Ramos (cell line): Measurements from ENCODE around the gene LRRC14B.

Experiments
- in situ Hi-C: fragments of 300-500 bp; cut with MboI; formaldehyde crosslinking; loops from one replicate; pipeline ENCODE4 v1.14.3; 2022; ENCODE audit warnings: low sequenced_read_pairs; ENCODE audit not compliant: unreplicated experiment

Gene LRRC14B

DNA sequence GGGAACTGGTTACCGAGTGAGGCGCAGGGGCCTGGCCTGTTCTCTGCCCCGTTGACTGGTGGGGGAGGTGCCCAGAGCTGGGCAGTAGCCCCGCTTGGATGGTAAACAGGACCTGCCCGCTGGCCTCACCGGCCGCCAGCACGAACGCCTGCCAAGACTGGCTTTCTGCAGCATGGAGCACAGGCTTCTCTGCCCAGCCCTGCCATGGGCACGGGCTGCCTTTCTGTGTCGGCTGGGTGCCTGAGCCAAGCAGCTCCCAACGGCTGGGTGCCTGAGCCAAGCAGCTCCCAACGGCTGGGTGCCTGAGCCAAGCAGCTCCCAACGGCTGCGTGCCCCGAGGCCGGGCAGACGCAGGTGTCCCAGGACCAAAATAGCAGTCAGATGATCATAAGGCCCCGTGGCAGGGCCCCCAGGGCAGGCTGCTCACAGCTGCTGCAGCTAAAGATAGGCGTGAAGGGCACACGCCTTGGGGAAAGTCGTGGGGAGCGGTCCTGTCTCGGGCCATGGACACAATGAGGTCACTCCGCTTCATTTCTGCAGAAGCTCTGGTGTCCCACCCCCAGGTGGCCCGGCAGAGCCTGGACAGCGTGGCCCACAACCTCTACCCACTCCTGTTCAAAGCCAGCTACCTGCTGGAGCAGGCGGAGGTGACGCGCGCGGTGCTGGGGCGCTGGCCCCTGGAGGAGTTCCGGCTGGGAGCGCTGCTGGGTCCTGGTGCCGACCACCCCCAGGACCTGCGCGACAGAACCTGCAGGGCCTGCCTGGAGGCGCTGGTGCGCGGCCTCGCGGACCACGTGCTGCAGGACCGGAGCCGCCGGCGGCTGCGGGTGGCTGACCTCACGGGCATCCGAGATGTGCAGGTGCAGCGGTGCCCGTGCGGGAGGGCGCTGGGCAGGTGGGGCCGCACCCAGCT is at the start of gene LRRC14B:
TSS of gene LRRC14B (plus strand) at position 460 of the 913 bp plus-strand sequence. CDS start at position 504, 44 bp downstream.
- in situ Hi-C loops = no loop called here

DNA sequence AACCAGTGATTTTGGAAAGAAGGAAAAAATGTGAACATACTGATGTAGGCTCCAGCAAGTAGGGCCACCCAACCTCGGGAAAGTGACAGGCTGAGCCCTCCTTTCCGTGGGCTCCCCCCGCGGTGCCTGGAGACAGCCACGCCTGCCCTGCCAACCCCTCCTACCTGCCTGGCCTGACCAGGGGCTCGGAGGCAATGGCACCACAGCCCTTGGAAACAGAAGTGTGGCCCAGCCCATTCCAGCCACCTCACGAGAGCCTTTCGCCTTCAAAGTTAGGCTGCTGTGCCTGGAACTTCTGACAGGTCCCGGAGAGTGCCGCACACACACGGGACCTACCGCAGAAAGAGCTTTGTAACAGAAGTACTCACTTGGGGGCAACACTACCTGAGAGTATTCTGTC is 49.5 kb upstream of the LRRC14B start:
- in situ Hi-C loops = no loop called here

DNA sequence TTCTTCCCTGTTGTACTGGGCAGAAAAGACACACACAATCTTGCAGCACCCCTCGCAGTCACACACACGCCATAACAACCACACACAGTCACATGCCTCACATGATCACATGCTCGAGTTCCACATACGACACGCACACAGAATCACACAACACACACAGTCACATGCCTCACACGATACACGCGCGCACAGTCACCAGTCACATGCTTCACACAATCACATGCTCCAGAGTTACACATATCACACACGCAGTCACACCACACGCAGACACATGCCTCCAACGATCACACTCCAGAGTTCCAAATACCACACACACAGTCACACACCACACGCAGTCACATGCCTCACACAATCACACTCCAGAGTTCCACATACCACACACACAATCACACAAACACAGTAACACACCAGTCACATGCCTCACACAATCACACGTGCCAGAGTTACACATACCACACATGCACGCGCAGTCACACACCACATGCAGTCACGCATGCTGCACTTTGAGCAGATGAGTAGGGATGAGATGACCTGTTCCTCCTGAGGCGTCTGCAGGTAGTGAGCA is 49.0 kb upstream of the LRRC14B start:
- in situ Hi-C loops = no loop called here

DNA sequence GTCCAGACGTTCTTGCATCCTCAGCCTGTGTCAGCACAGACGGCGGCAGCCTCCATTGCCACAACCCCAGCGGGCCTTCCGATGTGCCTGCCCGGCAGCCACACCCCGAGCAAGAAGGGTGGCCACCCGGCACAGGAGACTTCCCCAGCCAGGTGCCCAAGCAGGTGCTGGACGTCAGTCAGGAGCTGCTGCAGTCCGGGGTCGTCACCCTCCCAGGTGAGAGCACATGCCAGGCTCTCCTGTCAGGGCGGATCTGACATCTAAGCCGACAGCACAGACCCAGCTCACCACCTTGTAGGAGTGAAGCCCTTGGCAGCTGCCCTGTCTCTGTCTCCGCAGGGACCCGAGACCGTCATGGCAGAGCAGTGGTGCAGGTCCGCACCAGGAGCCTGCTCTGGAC is 48.3 kb upstream of the LRRC14B start:
- in situ Hi-C loops = no loop called here

DNA sequence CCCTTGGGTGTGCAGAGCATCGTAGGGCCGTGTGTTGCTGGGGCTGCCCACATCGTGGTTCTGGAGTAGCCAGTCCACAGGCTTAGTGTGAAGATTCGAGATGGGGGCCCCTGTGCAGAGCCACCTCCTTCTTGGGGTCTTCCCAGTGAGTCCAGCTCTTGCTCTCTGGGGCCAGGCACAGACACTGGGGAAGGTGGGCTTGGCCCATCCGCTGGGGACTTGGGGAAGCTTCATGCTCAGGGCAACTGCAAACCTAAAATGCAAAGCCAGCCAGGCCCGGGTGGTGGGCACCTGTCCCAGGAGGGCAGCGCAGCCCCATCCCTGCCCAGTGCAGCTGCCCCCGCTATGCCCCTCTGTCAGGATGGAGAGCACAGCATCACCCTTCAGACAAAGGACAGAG is 46.4 kb upstream of the LRRC14B start:
- in situ Hi-C loops = no loop called here

DNA sequence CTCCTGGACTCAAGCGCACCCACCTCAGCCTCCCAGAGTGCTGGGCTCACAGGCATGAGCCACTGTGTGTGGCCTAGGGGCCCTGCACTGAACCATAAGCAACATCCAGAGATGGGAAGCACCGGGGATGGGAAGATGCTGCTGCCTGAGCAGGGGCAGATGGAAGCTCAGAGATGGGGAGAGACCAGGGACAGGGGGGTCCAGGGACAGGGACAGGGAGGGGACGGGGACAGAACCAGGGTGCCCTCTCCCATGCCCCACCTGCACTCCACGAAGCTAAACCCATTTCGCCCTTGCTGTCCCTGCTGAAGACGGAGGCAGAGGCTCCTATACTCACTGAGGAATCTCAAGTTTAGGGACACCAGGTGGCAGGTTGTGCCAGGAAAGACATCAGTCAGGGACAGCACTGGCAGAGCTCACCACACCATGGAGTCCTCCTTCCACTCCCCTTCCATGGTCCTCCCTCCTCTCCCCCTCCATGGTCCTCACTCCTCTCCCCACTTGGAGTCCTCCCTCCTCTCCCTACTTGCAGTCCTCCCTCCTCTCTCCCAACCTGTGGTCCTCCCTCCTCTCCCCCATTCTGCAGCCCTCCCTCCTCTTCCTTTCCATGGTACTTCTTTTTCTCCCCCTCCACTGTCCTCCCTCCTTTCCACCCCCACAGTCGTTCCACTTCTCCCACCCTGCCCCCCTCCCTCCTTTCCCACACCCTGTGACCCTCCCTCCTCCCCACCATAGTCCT is 45.5 kb upstream of the LRRC14B start:
- in situ Hi-C loops = no loop called here

DNA sequence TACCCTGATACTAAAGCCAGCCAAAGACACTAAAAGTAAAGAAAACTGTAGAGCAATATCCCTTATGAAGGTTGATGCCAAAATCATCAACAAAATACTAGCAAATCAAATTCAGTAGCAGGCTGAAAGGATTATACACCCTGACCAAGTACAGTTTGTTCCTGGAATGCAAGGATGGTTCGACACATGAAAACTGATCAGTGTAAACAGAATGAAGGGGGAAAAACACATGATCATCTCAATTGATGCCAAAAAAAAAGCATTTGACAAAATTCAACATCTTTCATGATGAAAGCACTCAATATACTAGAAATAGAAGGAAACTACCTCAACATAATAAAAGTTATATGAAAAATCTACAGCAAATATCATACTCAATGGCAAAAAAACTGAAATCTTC is 43.5 kb upstream of the LRRC14B start:
- in situ Hi-C loops = no loop called here

DNA sequence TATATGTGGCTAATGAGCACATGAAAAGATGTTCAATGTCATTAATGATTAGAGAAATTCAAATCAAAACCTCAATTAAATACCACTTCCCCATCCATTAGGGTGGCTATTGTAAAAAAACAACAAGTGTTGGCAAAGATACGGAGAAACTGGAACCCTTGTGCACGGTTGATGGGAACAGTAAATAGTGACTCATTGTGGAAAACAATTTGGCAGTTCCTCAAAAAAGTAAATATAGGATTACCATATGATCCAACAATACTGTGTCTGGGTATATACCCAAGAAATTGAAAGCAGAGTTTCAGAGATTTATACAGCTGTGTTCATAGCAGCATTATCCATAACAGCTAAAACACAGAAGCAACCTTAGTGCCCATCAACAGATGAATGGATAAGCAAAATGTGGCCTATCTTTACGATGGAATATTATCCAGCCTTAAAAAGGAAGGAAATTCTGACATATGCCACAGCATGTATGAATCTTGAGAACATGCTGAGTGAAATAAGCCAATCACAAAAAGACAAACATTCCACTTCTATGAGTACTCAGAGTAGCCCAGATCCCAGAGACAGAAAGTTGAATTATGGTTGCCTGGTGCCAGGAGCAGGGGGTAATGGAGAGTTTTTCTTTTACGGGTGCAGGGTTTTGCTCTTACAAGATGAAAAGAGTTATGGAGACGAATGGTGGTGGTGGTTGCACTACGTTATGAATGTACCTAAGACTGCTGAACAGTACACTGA is 41.4 kb upstream of the LRRC14B start:
- in situ Hi-C loops = no loop called here

DNA sequence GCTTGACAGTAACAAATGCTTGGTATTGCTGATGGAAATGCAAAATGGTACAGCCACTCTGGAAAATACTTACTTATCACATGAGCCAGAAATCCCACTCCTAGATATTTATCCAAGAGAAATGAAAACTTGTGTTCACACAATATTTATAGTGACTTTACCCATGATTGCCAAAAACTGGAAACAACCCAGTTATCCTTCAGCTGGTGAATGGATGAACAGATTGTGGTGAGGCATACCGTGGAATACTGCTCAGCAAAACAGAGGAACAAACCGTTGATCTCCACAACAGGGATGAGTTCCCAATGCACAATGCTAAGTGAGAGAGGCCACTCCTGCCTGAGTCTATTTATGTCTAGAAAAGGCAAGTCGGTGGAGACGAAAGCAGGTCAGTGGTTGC is 40.5 kb upstream of the LRRC14B start:
- in situ Hi-C loops = no loop called here

DNA sequence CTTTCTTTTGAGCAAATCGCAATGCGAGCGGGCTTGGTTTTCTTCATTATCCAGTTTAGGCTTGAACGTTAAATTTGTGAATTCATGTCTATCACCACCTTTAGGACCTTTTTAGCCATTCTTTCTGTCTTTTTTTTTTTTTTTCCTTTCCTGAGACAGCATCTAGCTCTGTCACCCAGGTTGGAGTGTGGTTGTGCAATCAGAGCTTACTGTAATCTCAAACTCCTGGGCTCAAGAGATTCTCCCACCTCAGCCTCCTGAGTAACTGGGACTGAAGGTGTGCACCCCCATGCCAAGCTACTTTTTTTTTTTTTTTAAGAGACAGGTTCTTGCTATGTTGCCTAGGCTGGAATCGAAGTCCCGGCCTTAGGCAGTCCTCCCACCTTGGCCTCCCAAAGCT is 39.2 kb upstream of the LRRC14B start:
- in situ Hi-C loops = no loop called here

DNA sequence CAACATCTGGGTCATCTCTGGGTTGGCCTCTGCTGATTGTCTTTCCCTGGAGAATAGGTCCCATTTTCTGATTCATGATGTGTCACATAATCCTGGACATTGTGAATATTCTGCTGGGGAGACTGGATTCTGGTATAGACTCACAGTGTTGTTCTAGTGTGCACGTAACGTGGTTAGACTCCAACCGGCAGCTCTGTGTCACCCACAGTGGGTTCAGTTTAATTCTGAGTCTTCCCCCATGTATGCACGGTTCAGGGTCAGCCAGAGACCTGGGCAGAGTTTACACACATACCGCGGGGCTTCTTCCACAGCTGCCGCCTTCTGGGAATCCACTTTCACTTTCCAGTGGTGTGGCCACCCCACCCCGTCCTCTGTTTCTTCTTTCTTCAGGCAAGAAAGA is 38.0 kb upstream of the LRRC14B start:
- in situ Hi-C loops = no loop called here

DNA sequence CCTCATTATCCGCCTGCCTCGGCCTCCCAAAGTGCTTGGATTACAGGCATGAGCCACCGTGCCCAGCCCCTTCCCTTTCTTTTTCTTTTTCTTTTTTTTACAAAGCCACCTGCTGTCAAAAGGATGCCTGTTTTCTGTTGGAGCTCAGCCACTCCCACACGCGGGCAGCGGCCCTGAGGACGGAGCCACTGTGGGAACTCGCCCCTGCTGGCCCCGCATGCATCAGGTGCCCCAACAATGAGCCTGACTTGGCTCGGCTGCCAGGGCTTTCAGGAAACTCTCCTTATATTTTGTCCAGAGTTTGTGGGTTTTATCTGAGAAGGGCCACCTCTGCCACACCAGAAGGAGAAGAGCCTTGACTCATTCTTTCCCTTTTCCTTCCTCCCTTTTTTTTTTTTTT is 37.1 kb upstream of the LRRC14B start:
- in situ Hi-C loops = no loop called here

DNA sequence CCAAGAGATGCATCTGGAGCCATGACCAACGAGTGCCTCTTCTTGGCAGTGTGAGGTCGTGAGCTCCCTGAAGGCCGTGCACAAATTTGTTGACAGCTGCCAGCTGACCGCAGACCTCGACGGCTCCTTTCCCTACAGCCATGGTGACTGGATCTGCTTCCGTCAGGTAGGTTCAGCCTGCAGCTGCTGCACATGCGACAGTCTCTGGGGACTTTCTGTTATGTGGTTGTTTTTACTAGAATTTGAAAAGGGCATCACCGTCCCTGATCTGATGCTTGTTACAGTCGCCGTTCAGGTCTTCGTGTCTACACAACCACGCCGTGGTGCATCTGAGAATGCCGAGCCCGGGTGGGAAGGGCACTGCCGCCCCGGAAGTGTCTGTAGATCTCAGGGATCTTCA is 36.5 kb upstream of the LRRC14B start:
- in situ Hi-C loops = no loop called here

DNA sequence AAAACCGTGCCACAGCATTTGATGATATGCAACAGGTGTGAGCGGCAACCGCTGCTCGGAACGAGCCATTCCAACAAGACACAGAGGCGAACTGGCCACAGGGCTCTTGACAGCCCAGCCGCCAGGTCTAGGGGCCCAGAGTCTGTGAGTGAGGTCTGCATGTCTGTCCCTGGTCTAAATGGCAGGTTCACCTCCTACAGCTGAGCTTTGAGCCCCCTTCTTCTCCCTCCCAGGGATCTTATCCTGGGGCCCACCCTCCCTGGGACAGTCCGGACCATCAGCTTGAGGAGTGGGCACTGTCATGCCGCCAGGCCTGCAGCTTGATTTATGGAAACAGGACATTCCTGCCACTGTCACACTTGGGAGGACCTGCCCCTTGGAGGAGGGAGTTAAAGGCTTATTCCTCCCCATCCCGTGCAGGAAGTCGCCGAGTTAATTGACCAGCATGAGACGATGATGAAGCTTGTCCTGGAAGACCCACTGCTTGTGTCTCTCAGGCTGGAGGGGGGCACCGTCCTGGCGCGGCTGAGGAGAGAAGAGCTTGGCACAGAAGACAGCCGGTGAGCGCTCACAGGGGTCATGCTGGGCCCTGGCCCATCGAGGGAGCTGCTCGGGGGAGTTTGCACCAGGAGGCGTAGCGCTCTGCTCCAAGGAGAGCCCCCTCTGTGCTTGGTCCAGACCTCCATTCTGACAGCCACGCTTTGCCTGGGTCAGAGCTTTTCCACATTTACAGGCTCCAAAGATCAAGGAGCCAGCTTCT is 35.5 kb upstream of the LRRC14B start:
- in situ Hi-C loops = no loop called here

DNA sequence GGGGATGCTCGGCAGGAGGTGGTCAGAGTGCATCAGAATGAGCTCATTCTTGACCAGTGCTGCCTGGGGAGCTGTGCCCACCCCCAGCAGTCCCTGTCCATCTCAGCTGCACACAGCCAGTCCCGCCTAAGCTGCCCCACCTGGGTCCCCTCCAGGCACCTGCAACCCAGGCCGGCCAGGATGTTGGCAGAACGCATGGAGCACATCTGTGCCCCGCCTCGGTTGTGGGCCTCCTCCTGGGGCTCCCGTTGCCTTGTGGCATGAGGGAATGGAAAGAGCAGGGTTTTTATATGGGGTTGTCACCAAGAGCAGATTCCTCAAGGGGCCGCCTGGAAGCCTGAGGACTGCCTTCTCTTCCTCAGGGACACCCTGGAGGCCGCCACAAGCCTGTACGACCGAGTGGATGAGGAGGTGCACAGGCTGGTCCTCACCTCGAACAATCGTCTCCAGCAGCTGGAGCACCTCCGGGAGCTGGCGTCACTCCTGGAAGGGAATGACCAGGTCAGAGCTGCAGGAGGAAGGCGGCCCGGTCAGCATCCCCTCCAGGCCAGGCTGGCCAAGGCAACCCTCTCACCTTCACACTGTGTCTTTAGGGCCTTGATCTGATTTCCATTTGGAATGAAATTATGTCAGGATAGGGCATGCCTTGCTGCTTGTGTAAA is 34.8 kb upstream of the LRRC14B start:
- in situ Hi-C loops = no loop called here

DNA sequence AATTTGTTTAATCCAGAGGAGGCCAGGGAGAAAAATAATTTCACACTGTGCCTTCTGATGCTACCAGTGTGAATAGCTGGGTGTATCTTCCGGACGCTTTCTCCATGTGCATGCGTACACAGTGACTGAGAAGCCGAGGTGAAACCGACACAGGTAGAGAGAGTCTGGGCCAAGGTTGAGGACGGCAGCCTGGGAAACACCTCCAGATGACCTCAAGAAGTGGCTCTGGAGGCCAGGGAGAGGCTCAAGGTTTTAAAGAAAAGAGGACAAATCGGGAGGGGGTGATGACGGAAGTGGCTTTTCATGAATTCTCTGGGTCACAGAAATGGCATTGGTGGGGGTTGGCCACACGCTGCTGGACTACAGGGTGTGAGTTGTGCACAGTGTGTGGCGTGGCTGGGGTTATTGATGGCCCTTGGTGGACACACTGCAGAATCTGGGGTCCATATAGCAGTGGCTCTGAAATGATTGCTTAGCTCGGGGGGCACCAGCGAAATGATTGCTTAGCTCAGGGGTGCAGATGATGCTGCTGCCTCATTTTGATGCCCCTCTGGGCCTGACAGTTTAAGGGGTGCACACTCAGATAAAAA is 34.1 kb upstream of the LRRC14B start:
- in situ Hi-C loops = no loop called here

DNA sequence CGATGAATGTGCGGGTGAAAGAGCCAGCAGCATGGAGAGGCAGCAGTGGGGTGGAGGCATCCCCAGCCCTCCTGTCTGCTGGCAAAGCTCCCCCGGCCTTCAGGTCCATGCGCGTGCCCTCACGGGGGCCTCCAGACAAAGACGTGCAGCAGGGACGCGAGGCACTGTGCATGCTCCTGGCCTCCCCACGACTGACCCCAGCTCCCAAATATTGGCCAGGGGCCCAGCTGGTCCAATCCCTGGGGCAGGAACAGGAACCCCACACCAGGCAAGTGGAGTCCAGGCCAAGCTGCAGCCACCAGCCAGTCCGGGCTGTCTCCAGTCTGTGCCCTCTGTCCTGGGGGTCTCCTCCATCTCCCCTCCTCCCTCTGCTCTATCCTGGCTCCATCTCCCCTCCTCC is 33.5 kb upstream of the LRRC14B start:
- in situ Hi-C loops = no loop called here

DNA sequence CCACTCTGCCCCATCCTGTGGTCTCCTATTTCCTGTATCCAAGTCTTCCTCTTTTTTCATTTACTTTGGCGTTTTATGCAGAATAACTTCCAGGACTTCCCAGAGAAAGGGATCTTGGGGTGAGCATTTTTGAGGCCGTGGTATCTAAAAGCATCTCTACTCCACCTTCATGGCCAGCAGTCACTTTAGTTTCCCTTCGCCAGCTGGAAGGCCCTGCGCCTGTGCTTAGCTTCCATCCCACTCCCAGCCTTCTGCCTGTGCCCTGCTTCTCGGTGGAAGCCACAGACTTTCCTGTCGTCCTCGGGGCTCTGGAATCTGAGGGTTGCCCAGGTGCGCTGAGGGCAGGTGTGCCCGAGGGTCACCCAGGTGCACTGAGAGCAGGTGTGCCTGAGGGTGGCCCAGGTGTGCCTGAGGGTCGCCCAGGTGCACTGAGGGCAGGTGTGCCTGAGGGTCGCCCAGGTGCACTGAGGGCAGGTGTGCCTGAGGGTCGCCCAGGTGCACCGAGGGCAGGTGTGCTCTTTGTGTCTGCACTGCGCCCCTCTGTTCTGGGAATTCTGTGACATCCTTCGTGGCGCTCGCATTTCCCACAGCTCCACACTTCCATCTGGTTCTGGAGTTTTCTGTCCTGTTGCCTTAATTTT is 32.4 kb upstream of the LRRC14B start:
- in situ Hi-C loops = no loop called here
